GF-D8 (cell line): ENCODE measurements around the gene MACROH2A1.

Experiments used
- DNase-seq: peaks from one replicate; lab custom pipeline; 2025; lab: John Stamatoyannopoulos, UW

Gene MACROH2A1

DNA sequence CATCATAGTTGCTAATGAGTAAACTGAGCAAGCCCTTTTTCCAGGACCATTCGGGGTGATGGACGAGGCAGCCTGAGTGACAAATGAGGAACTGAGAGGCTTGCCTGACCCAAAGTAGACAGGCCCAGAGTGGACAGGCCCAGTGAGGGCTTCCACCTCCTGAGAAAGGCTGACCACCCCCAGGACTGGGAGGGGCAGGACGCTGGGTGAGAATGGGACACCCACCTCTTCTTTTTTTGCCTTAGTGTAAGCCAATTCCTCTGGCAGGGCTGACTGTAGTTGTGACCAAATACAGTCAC is 68.3 kb downstream of the MACROH2A1 start:
- DNase-seq = no peak

DNA sequence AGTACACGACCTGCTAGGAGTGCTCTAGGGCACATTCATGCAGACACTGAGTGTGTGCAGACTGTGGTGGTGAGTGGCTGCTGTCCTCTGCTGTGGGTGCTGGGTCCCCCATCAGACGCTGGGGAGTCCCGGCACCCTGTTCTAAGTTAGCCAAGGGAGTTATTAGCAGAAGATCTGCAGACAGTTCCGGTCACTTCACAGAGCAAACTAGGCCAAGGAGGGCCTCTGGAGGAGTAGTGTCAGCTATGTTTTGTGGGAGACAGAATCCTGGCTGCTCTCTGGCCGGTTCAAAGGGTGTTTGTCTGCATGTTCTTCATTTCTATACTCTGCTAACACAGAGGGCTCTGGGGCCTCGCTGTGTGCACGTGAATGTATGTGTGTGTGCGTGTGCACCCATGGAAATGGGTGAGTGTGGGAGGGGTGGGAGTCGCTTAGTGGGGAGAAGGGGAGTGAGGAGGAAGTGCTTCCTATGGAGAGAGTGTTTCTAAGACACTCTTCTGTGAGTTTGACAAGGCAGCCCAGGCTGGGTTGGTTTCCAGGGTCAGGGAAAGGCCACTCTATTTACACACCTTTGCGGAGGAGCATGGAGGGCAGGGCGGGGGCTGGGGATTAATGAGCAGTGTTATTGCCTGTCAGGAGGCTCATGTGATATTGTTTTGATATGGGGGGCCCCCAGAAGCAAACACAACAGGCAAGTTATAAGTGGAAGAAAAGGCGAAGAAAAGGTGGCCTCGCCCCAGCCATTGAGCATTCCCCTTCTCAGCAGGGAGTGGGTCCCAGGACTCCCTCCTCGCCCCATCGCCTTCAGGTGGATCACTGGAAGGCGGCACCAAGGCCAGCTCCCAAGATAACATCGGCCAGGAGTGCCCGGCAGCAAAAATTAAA is 68.9 kb downstream of the MACROH2A1 start:
- no peak for DNase-seq

DNA sequence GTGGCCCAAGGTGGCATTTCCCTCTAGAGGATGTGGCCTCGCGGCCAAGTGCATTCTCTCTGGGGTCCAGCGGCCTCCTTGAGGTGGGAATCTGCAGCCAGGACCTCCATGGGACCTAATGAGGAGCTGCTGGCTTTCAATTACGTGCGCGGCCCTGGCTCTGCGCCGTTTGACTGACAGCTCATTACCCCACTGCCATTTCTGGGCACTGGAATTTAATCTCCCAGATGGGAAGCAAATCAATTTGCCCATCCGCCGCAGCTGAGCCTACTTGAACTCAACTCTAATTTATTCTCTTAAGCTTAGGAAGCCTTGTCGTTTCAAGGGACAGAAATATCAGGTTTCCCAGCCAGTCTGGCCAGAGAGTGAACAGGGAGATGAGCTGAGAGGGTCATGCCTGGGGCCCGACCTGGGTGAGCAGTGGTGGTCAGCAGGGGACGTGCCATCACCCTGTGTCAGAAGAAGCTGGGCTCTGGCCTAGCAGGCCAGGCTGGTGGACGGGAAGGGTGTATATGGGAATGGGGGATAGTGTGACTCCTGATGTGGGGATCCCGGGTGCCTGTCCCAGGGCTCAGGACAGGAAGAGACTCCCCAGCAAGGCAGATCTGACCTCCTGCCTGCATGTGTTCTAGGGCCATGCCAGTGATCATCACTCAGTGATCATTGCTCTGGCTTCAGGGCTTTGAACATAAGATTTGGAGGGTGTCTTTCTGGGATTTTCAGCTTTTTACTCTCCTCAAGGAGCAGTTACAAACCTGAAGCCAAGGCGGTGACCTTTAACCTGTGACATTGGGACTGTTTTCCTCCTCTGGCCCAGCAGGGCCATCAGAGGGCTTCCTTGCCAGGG is 69.7 kb downstream of the MACROH2A1 start:
- no peak for DNase-seq

DNA sequence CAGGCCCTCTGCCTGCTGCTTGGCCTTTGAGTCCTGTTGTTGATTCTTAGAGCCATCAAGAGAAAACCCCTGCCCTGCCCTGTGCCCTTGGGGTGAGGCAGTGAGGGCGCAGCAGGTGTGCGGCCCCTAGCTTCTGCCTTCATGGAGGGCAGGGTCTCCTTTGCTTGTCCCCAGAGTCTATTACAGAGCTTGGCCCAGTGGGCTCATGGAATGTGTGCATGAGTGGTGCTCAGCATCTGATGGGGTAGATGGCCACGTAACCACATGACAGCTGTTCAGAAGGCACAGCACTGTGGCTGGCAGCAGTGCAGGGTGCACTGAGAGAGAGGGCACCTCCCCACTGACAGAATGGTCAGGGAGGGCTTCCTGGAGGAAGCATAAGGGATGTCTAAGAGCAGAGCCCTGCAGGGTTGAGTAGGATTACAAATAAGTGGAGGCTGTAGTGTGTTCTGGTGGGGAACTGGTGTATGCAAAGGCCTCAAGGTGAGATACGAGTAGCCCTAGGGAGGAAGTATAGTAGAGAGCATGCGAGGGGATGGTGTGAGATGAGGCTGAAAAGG is 70.8 kb downstream of the MACROH2A1 start:
- DNase-seq = no peak

- no peak for DNase-seq
These were observed 71.5 kb downstream of the MACROH2A1 start for GRCh38 chr5:135327429-135328127.

DNA sequence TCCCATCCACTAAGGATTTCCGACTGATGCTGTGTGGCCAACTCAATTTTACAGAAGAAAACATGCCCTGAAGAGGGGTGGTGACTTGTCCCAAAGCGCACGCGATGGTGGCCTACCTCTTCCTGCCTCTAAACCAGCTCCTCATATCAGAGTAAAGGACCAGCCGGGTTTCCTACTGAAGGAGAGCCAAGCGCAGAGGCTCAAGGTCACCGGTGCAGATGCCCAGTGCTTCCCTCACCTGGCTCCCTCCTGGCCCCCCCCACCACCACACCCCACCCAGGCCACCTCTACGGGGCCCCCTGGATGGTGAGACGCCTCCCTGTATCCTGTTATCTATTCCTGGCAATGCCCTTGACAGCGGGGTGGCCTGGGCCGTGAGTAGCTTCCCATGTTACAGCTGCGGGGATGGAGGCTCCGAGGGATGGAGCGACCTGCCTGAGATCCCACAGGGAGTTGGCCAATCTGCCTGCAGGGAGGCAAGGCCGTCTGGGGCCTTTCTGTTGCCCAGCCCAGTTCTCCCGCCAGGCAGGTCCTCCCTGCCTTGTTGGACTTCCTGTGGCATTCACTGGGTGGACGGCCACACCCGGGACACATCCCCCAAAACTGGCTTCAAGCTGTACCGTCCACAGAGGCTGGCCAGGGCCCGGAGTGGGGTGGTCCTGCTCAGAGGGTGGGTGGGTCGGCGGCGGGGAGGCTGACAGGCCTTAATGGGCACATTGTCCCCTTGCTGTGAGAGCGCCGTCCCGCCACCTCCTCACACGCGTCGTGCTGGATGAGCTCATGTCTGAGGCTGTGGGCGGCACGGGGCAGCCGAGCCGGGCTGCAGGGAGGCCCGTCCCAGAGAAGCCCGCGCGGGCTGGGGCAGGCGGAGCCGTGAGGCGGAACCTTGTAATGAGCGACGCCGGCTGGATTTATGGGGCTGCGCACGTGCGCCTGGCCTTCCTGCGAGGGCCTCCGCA is 72.5 kb downstream of the MACROH2A1 start:
- DNase-seq = no peak

DNA sequence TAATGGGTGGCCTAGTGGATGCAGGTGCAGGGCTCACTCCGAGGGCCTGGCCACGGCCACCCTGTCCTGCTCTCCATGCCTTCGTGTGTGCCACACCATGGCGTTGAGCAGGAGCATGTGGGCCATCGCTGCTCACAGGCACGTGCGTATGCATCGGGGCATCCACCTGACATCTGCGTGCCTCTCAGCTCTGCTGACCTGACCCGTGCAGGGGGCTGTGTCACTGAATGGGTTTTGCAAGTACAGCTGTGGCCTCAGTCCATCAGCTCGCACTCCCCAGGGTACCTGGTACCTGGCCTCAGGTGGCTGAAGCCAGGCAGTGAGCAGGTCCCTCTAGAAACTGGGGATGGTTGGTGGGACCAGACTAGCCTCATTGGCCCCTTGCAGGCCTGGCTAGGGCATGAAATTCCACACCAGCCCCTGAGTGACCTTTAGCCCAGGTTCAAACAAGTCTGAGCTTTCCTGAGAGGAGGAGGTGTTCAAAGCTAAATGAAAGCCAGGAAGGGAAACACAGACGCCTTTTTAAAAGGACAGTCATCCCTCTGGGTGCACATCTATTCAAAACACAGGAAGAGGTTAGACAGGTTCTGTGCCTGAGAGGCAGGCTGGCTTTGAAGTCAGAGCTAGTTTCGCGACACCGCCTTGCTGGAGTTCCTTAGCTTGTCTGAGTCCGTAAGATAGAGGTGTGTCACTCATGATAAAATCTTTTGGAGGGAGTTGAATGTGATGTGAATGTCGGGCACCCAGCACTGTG is 74.0 kb downstream of the MACROH2A1 start:
- DNase-seq = no peak

DNA sequence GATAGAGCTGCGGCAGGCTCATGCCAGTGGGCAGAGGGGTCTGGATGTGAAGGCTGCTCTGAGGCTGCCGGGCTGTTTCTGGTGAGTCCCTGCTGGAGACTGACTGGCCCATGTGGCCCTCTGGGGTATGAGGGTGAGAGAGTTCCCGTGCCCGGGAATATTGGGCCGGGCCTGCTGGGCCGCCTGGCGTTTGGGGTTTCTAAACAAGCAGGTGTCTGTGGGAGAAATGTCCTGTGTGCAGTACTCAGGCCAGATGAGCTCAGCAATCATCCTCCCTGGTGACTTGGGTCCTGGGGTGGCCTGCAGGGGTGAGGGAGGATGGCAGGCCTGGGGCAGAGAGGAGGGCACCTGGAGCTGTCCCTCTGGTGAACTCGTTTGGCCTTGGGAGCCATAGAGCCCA is 74.9 kb downstream of the MACROH2A1 start:
- no peak for DNase-seq

DNA sequence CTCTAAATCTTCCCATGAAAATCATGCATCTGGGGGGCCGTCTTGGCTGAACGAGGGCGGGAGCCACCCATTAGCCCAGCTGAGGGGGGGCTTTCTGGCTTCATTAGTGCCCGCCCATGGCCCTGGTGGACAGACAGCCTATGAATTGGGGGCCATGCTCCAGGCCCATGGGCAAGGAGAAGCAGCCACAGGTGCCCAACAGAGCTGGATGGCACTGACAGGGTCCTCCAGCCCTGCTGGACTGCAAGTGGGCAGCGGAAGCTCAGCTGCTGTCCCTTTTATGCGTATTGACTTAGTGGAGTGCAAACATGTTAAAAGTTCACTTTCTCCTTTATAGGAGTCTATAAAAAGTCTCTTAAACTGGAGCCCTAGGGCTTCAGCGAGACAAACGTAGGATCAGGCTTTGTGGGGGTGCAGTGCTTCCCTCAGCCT is 75.3 kb downstream of the MACROH2A1 start:
- no peak for DNase-seq

- no peak for DNase-seq
These were observed 75.8 kb downstream of the MACROH2A1 start for GRCh38 chr5:135323227-135323626.

DNA sequence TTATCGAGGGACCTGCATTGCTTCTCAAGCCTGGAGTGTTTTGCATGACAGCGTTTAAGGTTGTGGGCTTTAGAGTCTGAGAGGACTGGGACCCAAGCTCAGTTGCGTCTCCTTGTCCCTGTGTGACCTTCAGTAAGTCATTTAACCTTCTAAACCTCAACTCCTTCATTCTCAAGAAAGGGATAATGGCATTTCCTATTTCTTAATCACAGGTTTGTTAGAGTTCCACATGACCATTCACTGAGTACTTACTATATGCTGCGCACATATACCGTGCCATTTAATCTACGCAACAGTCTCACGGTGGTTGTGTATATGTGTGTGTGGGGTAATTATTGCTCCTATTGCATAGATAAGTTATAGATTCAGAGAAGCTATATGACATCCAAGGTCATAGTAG is 76.3 kb downstream of the MACROH2A1 start:
- no peak for DNase-seq

- no peak for DNase-seq
These were observed 76.8 kb downstream of the MACROH2A1 start for GRCh38 chr5:135322271-135322670.

DNA sequence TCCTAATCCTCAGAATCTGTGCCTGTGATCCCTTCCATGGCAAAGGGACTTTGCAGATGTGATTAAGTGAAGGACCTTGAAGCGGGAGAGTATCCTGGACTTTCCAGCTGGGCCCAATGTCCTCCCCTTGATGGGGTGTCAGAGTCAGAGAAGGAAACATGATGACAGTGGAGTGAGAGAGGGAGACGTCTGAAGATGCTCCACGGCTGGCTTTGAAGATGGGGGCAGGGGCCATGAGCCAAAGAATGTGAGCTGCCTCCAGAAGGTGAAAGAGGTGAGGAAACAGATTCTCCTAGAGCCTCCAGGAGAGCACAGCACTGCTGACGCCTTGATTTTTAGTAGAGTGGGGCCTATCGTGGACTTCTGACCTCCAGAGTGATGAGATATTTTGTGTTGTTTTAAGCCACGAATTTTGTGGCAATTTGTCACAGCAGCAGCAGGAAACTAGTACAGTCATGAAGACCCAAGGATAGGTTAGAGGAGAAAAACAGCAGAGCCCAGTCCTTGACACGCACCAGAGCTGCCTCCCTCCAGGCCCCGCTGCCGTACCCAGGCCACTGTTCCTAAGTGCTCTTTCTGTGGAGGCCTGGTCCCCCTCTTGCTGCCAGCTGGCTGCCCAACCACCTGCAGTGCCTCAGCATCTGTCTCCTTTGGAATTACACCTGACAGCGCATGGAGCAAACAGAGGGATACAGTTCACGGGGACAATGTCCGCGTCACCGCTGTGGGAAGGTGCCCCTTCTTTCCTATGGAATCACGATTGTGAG is 78.1 kb downstream of the MACROH2A1 start:
- no peak for DNase-seq

GRCh38 chr5:135319928-135320606 is 79.0 kb downstream of the MACROH2A1 start:
- no peak for DNase-seq

GRCh38 chr5:135319458-135319857 is 79.6 kb downstream of the MACROH2A1 start:
- DNase-seq = no peak

- no peak for DNase-seq
These were observed 80.1 kb downstream of the MACROH2A1 start for GRCh38 chr5:135318924-135319323.

DNA sequence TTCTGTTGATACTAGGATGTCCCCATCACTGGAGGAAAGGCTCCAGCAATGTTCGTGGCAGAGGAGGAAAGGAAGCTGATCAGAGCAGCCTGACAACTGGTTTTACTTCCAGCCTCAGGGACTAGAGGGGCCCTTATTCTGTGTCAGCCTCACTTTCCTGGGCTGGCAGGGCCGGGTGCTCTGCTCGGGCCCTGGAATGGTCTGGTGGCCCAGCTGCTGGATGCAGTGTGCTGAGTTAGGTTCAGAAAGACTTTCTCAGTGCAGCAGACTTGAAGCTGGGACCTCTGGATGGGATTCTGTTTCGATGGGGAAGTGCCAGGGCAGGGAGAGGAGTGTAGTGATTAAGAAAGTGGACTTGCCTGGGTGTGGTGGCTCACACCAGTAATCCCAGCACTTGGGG is 81.0 kb downstream of the MACROH2A1 start:
- no peak for DNase-seq

GRCh38 chr5:135317286-135317685 is 81.7 kb downstream of the MACROH2A1 start:
- no peak for DNase-seq

DNA sequence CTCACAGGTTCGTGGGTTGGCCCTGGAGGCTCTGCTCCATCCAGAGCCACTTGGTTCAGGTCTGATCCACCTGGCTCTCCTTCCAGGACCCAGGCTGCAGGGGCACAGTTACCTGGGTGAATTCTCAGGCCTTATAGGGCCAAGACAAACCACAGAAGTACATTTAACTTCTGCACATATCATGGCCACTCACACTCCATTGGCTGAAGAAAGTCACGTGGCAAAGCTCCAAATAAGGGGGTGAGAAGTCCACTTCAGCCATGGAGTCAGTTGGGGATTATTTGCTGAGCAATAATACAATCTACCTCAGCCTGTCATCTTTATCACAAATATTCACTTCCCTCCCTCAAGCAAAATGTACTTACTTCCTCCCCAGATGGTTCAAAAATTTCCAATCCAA is 83.6 kb downstream of the MACROH2A1 start:
- DNase-seq = no peak
